Subcutaneous abdominal adipose tissue (tissue), 5 donors: ENCODE results near the gene BET1L.
"Not testable (repeated sequence)": the region's sequence is repeated elsewhere in the genome, so short reads cannot be mapped to it uniquely, and the experiment has no call there.

Experiments
- H3K27ac ChIP-seq: one replicate; pipeline ENCODE4 v1.7.0; 2013; ENCODE audit warnings: low read depth, mild to moderate bottlenecking, inconsistent platforms, low read length, moderate library complexity
- H3K27me3 ChIP-seq, 5 donors: one replicate each; pipeline ENCODE4 v1.7.0; 2013; ENCODE audit warnings: low read length in 5 of 5, inconsistent platforms in 1 of 5; ENCODE audit not compliant: control insufficient read depth in 5 of 5, insufficient read depth in 4 of 5
- H3K36me3 ChIP-seq, 5 donors: one replicate each; pipeline ENCODE4 v1.7.0; 2013; ENCODE audit warnings: low read length in 5 of 5; ENCODE audit not compliant: control insufficient read depth in 5 of 5, insufficient read depth in 5 of 5
- H3K4me1 ChIP-seq, 5 donors: one replicate each; pipeline ENCODE4 v1.7.0; 2013; ENCODE audit warnings: low read length in 5 of 5, mild to moderate bottlenecking in 3 of 5, moderate library complexity in 1 of 5; ENCODE audit not compliant: control insufficient read depth in 5 of 5, insufficient read depth in 5 of 5
- H3K4me3 ChIP-seq, 5 donors: one replicate each; pipeline ENCODE4 v1.7.0; 2013; ENCODE audit warnings: low read length in 5 of 5, low read depth in 1 of 5
- H3K9ac ChIP-seq, 5 donors: one replicate each; pipeline ENCODE4 v1.7.0; 2013; ENCODE audit warnings: low read length in 5 of 5, mild to moderate bottlenecking in 4 of 5, moderate library complexity in 3 of 5
- H3K9me3 ChIP-seq, 5 donors: one replicate each; pipeline ENCODE4 v1.7.0; 2013; ENCODE audit warnings: low read length in 5 of 5; ENCODE audit not compliant: control insufficient read depth in 5 of 5
- donor health status: healthy.
- donor health status: healthy.
- donor health status: healthy.
- donor health status: healthy.
- donor health status: healthy.

The BET1L gene

DNA sequence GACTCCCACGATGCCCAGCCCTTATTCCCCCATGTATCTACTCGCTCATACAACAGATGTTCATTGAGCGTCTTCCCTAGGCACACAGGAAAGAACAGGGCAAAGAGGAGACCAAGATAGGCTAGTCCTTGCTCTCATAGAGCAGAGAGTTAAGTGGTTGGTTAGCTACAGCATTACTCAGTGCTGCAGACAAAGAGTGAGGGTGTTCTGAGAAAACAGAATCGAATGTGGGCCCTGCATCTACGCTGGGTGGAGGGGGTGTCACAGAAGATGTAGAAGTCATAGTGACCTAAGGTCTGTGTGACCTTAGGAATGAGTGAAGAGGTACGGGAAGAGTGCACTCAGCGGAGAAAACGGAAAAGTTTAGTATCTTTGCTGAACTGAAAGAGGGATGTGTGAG lies 41.9 kb upstream of the BET1L start:
- Histone ChIP-seq H3K9me3 (no peaks in the 10 kb centered on the region), H3K4me1 (no peaks in the 10 kb centered on the region), H3K4me3 (no peak overlapping the region), H3K36me3 (peaks cover 27 to 98% (median 92%) of the 10 kb centered on the region in 5 donors), H3K9ac (no peak overlapping the region), H3K27me3 (no peaks in the 10 kb centered on the region), H3K27ac (no peak overlapping the region)

DNA sequence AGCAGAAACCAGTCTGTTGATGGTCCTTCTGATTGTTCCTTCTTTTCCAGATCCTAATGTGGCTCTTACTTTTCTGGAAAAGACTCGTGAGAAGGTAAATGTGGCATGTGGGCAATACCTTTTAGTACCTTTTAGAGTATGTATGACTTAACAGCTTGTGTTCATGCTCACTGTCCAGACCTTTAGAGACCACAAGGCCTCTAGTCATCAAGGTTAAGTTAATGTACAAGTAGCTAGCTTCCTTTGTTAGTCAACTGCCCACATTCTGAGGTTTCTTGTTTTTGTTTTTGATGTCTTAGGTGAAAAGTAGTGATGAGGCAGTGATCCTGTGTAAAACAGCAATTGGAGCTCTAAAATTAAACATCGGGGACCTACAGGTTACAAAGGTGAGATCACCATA lies 37.2 kb upstream of the BET1L start:
- Histone ChIP-seq H3K36me3 (peaks cover 34 to 92% (median 73%) of the 10 kb centered on the region in 5 donors), H3K4me3 (no peak overlapping the region), H3K9ac (no peak overlapping the region), H3K4me1 (no peaks in the 10 kb centered on the region), H3K27ac (no peak overlapping the region), H3K27me3 (no peaks in the 10 kb centered on the region), H3K9me3 (no peaks in the 10 kb centered on the region)

DNA sequence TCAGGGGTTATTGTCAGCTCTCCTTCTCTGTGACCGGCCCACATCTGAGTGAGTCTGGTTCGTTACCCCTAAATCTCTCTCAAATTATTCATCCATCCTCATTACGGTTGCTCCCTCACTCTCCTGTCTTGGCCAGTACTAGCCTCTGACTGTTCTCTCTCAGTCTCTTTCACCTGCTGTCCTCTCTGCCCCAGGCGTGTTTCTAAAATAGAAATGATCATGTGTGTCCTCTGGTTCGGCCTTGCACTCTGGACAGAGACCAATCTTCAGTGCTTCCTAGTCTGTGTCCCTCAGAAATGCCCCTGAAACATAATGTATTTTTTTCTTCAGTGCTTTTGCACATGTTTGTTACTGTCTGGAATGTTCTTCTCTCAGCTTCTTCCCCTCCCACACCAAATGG lies 34.4 kb upstream of the BET1L start:
- no peak overlapping the region for H3K4me3 ChIP-seq
- peaks cover 24 to 70% (median 48%) of the 10 kb centered on the region in 5 donors for H3K36me3 ChIP-seq
- H3K4me1 ChIP-seq = peaks cover 0 to 16% (median 14%) of the 10 kb centered on the region in 5 donors
- H3K9me3 ChIP-seq = no peaks in the 10 kb centered on the region
- H3K27me3 ChIP-seq = no peaks in the 10 kb centered on the region
- no peak overlapping the region for H3K27ac ChIP-seq
- no peak overlapping the region for H3K9ac ChIP-seq

DNA sequence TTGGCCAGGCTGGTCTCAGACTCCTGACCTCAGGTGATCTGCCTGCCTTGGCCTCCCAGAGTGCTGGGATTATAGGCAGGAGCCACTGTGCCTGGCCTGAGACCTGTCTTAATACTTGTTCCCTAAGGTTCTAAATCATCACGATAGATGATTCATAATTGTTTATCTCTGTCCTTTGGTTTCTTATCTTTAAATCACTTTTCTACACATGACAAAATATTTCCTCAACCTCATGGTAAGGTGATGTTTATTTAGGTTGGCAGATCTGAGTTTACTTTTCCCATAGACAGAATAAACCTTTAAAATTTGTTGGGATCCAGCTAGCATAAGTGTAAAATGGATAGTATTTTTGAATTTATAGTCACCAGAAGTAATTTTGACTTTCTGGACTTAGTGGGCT lies 33.1 kb upstream of the BET1L start:
- H3K27ac ChIP-seq = no peak overlapping the region
- no peak overlapping the region for H3K4me3 ChIP-seq
- no peak overlapping the region for H3K9ac ChIP-seq
- H3K9me3 ChIP-seq = no peaks in the 10 kb centered on the region
- H3K4me1 ChIP-seq = peaks cover 3 to 25% (median 21%) of the 10 kb centered on the region in 5 donors
- H3K36me3 ChIP-seq = peaks cover 21 to 57% (median 35%) of the 10 kb centered on the region in 5 donors
- no peaks in the 10 kb centered on the region for H3K27me3 ChIP-seq

DNA sequence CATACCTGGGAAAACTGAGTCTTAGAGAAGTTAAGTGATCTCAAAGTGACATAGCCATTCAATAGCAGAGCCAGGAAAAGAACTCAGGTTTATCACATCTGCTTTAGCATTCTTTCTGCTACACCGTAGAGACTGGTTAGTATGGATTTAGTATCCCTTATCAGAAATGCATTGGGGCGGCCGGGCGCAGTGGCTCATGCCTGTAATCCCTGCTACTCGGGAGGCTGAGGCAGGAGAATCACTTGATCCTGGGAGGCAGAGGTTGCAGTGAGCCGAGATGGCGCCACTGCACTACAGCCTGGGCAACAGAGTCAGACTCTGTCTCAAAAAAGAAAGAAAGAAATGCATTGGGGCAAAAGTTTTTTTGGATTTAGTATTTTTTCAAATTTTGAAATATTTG lies 31.1 kb upstream of the BET1L start:
- H3K27ac ChIP-seq, H3K9me3 ChIP-seq, H3K4me3 ChIP-seq, H3K27me3 ChIP-seq: not testable (repeated sequence)
- H3K9ac ChIP-seq = peak overlapping the region in 1 of 5 donors; percentile 96
- H3K36me3 ChIP-seq = peaks cover 10 to 37% (median 20%) of the 10 kb centered on the region in 5 donors
- H3K4me1 ChIP-seq = peaks cover 3 to 30% (median 25%) of the 10 kb centered on the region in 5 donors

DNA sequence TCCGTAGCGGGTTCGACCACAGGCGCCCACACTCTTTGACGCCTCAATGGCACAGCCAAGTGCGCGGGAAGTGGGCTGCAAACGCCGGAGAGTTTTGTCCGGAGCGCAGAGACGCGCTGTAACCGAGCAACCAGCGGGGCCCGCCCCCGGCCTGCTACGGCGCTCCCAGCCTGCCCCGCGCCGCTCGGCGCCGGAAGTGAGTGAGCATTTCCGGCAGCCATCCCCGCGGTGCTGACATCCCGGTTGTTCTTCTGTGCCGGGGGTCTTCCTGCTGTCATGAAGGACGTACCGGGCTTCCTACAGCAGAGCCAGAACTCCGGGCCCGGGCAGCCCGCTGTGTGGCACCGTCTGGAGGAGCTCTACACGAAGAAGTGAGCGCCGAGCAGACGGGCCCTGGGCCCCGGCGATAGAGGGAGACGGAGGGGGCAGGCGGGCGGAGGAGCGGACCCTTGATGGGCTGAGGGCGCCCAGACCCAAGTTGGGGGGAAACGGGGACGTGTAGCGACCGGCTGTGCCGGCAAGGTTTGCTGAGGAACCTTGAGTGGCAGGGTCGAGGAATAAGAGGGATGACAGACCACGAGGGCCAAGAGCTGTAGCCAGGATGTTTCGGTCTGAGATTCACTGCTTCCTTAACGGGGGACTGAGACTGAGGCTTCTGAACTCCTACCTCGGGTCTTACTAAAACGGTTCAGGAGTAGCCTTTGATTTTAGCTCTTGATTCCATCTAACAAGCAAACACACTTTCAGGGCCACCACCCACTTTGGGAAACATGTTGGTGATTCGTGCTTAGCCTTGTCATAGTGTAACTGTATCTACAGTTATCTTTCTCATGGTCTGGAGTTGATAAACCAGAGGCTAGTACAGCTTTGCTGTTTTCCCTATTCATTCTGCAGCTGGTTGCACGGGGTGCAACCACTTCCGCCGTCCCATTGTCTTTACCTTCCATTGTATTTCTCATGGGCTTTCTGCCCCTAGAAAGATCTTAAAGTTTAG lies 29.9 kb upstream of the BET1L start, which contains the start of gene PSMD13:
PSMD13 (plus strand) TSS at position 203 of the 994 bp plus-strand sequence; CDS start at position 277, 74 bp downstream.
- no peaks in the 10 kb centered on the region for H3K9me3 ChIP-seq
- peaks cover 3 to 30% (median 25%) of the 10 kb centered on the region in 5 donors for H3K4me1 ChIP-seq
- peak within 1 kb of the TSS; percentile 94 for H3K27ac ChIP-seq
- peak within 1 kb of the TSS; percentile 81 to 98 (median 92) for H3K9ac ChIP-seq
- no peaks in the 10 kb centered on the region for H3K27me3 ChIP-seq
- H3K36me3 ChIP-seq = peaks cover 6 to 35% (median 15%) of the 10 kb centered on the region in 5 donors
- H3K4me3 ChIP-seq = peak within 1 kb of the TSS; percentile 87 to 98 (median 93)

DNA sequence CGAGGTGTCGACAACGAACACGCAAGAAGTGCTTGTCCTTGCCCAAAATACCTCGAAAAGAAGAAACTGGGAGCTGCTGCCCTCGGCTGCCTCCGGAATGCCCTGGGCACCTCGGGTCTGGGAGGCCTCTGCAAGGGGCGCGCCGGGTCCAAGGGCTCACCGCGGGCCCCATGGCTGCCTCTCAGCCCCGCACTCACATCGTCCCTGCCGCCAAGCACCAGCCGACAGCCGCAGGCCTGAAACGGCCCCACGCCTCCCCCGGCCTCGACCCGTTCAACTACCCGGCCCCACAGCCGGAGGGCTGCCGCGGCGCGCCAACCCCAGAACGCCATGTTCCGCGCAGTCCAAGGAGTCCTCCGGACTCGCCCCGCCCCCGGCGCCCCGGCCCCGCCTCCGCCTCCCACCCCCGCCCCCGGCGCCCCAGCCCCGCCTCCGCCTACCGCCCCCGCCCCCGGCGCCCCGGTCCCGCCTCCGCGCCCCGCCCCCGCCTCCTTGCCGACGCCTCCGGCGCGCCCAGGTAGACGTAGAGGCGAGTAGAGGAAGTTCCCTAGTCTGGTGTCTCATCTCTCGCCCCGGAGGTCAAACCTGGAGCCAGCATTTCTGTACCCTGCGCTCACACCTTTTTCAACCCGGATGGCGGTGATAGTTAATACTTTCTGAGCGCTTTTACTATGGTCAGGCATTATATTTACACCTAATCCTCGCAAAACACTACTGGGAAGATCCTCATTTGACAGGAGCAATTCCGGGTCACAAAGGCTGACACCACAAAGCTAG lies 29.0 kb upstream of the BET1L start, which contains the start of gene SIRT3:
SIRT3 (minus strand) TSS at position 346 of the 777 bp plus-strand sequence; CDS start at position 332, 14 bp downstream.
- Histone ChIP-seq H3K4me3 (peak within 1 kb of the TSS; percentile 87 to 98 (median 93)), H3K9ac (peak within 1 kb of the TSS; percentile 81 to 98 (median 92)), H3K9me3 (no peaks in the 10 kb centered on the region), H3K4me1 (peaks cover 3 to 30% (median 25%) of the 10 kb centered on the region in 5 donors), H3K27me3 (no peaks in the 10 kb centered on the region), H3K27ac (peak within 1 kb of the TSS; percentile 94), H3K36me3 (peaks cover 6 to 26% (median 6%) of the 10 kb centered on the region in 5 donors)

DNA sequence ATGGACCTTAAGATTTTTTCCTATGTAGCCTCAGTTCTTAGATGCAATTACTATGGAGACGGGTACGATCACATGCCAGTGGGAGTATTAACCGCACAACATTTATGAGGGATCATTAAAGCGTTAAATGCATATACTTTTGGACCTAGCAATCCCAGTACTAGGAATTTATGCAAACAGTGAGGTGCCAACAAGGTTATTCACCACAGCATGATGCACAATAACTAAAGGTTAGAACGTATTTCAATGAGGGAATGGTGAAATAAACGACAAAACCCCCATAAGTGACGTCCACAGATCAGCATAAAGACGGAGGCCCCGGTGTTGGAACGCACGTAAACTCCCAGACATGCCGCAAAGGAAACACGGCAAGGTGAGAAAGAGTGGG lies 28.4 kb upstream of the BET1L start:
- Histone ChIP-seq H3K36me3 (peaks cover 3 to 22% (median 6%) of the 10 kb centered on the region in 5 donors), H3K27me3 (no peaks in the 10 kb centered on the region), H3K4me1 (peaks cover 3 to 30% (median 25%) of the 10 kb centered on the region in 5 donors), H3K27ac (peak overlapping the region; percentile 67), H3K9ac (peak overlapping the region; percentile 50 to 93 (median 85)), H3K4me3 (peak overlapping the region; percentile 87 to 97 (median 93)), H3K9me3 (no peaks in the 10 kb centered on the region)

DNA sequence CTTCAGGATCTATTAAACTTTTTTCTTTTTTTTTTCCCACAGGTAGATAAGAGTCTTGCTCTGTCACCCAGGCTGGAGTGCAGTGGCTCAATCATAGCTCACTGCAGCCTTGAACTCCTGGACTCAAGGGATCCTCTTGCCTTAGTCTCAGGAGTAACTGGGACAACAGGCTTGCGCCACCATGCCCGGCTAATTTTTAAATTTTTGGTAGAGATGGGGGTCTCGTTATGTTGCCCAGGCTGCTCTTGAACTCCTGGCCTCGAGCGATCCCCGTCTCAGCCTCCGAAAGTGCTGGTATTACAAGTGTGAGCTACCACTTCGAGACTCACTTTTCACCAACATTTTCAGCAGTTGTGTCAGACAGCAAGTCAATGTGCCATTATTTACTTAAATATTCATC lies 28.0 kb upstream of the BET1L start:
- Histone ChIP-seq H3K27ac (no peak overlapping the region), H3K4me3 (peak overlapping the region; percentile 87 to 97 (median 93)), H3K36me3 (peaks cover 1 to 25% (median 7%) of the 10 kb centered on the region in 5 donors), H3K9me3 (no peaks in the 10 kb centered on the region), H3K4me1 (peaks cover 3 to 30% (median 25%) of the 10 kb centered on the region in 5 donors), H3K27me3 (no peaks in the 10 kb centered on the region), H3K9ac (peak overlapping the region in 4 of 5 donors; percentile 84 to 93 (median 88))
